ENCODE measurements around the gene CCNG2. TPM values are rescaled to one million over a fixed set of nuclear protein-coding genes. Genes with fewer than 3 reads are reported as not detected.

Gene CCNG2
- total and polyA plus RNA-seq, 2 of the 4 experiments (the other 2 are of a cell fraction) = 11.3 to 14.9 TPM

GRCh38 chr4:77194366-77194765, 37.4 kb downstream of the CCNG2 start:
- Histone ChIP-seq H3K9me3 (ENCODE audit: control insufficient read depth, insufficient read depth, low read length) (peaks cover 5% of the 10 kb centered on the region; the same call in 1 of the 2 replicates), H3K4ac (ENCODE audit: low read depth, low read length) (no peak overlapping the region), H3K56ac (ENCODE audit: extremely low read depth, insufficient read depth, low read length) (no peak overlapping the region), H2BK5ac (ENCODE audit: low read depth, low read length, poor library complexity, severe bottlenecking) (no peak overlapping the region), H3K36me3 (ENCODE audit: control insufficient read depth, insufficient read depth, low read length) (no peaks in the 10 kb centered on the region), H3K9ac (ENCODE audit: low read depth, low read length) (no peak overlapping the region), H3K4me3 (ENCODE audit: insufficient read depth, low read depth, low read length) (no peak overlapping the region), H3K4me1 (ENCODE audit: control insufficient read depth, insufficient read depth, low read length) (no peaks in the 10 kb centered on the region), H2BK20ac (ENCODE audit: low read depth, low read length) (no peak overlapping the region), H3K27me3 (ENCODE audit: control insufficient read depth, insufficient read depth, low read length) (peaks cover 51% of the 10 kb centered on the region), H4K5ac (ENCODE audit: low read depth, low read length) (no peak overlapping the region), H4K91ac (ENCODE audit: insufficient read depth, low read depth, low read length) (no peak overlapping the region), H4K8ac (ENCODE audit: low read depth in 2 of 2, low read length in 2 of 2) (no peak overlapping the region), H2AK5ac (ENCODE audit: low read depth, low read length) (no peak overlapping the region), H2AK9ac (replicated peaks; ENCODE audit: low read depth, low read length, poor library complexity) (no peak overlapping the region), H2AFZ (replicated peaks; ENCODE audit: low read length, poor library complexity) (no peak overlapping the region), H3K27ac (ENCODE audit: insufficient read depth, low read length) (no peak overlapping the region), H4K20me1 (ENCODE audit: insufficient read depth, low read length) (no peaks in the 10 kb centered on the region), H3K9me1 (ENCODE audit: insufficient read depth, low read length) (no peaks in the 10 kb centered on the region), H3K79me1 (ENCODE audit: low read depth in 1 of 2, low read length in 2 of 2) (no peaks in the 10 kb centered on the region), H2BK15ac (ENCODE audit: low read depth, low read length) (no peak overlapping the region), H3K23ac (ENCODE audit: low read depth, low read length) (no peak overlapping the region), H2BK120ac (ENCODE audit: low read depth, low read length) (no peak overlapping the region), H3K18ac (ENCODE audit: low read depth, low read length) (no peak overlapping the region), H3K4me2 (ENCODE audit: low read depth, low read length) (no peak overlapping the region), H3K14ac (replicated peaks; ENCODE audit: low read depth, low read length) (no peak overlapping the region)
- in situ Hi-C loops (cut with MboI; ENCODE audit: low sequenced_read_pairs) = no loop called here
- WGBS, 2 experiments (ENCODE audit: extremely low coverage in 2 of 2, insufficient read length in 1 of 2) = no CpG with 5 or more reads among the region's 5 CpGs
- intact Hi-C loops (cut with micrococcal nuclease) = no loop called here
- CTCF ChIA-PET = interaction anchor here (0.7 to 2.6 kb wide), 3 partner anchors 9 to 624 kb away, joined by 3 to 12 read pairs (median 5); no protein-coding TSS in a partner anchor
- dilution Hi-C loops (cut with HindIII; ENCODE audit: low sequenced_read_pairs, unreplicated experiment) = no loop called here
- no TSS peak for BruUV-seq (replicated peaks)
- ATAC-seq (ENCODE audit: low read depth) (no peak), DNase-seq (no peak)
- TF ChIP-seq POLR2A (IDR thresholded peaks at IDR 0.05; ENCODE audit: low read depth, low read length) (no peak), RFX5 (IDR thresholded peaks at IDR 0.05; ENCODE audit: low read depth, low read length) (no peak), RCOR1 (IDR thresholded peaks at IDR 0.05; ENCODE audit: insufficient replicate concordance, low read length) (no peak), CHD1 (IDR thresholded peaks at IDR 0.05; ENCODE audit: low read depth, low read length) (no peak), MAZ (IDR thresholded peaks at IDR 0.05; ENCODE audit: borderline replicate concordance, low read depth, low read length) (no peak), NFE2L2 (IDR thresholded peaks at IDR 0.05; ENCODE audit: low read depth, low read length) (no peak), SMC3 (IDR thresholded peaks at IDR 0.05; ENCODE audit: low read depth, low read length) (no peak)
- POLR2A ChIA-PET (ENCODE audit: unreplicated experiment) = no interaction called here

Data from IMR-90 (cell line).